HTERT RPE-1 (cell line): Measurements from ENCODE around the gene ANTXR2.
"Not testable (repeated sequence)": the region's sequence is repeated elsewhere in the genome, so short reads cannot be mapped to it uniquely, and the experiment has no call there.

Source experiments
- in situ Hi-C: fragments of 300-500 bp; cut with MboI; formaldehyde crosslinking; loops from 4 replicates; pipeline ENCODE4 v1.14.3; 2020; ENCODE audit warnings: low sequenced_read_pairs

Gene ANTXR2

DNA sequence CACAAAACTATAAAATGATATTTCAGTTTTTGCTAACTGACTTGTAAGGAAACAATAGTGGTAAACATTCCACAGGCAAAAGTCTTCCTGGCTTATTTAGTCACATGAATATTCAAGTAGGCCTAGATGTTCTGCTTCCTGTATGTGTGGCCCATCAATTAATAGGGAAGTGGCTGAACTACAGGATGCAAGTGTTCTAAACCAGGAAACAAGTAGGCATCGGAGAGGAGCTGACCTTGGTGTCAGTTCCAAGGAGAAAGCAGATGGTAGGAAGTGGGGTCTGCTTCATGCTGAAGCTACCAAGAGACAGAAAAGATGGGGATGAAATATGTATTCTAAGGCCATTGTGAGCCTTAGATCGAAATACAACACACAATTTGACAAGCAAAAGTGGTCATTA, 149.7 kb downstream of the ANTXR2 start:
- in situ Hi-C loops, result no loop called here

DNA sequence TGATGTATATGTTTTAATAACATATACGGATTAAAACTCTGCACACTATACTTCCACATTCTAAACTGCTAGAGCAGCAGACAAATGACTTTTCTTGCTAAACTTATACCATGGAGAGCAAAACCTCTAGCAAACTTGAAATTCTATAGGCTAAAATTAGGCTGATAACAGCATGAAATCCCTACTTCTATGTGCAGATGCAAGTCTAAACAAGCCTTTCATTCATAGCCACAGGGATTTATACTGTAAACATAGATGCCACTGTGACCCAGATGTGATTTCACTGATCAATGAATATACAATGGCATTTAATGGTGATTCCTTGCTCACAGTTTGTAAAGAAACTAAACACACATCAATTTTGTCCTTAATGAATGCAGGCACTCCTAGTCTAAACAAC, 151.0 kb downstream of the ANTXR2 start:
- in situ Hi-C loops, result no loop called here

DNA sequence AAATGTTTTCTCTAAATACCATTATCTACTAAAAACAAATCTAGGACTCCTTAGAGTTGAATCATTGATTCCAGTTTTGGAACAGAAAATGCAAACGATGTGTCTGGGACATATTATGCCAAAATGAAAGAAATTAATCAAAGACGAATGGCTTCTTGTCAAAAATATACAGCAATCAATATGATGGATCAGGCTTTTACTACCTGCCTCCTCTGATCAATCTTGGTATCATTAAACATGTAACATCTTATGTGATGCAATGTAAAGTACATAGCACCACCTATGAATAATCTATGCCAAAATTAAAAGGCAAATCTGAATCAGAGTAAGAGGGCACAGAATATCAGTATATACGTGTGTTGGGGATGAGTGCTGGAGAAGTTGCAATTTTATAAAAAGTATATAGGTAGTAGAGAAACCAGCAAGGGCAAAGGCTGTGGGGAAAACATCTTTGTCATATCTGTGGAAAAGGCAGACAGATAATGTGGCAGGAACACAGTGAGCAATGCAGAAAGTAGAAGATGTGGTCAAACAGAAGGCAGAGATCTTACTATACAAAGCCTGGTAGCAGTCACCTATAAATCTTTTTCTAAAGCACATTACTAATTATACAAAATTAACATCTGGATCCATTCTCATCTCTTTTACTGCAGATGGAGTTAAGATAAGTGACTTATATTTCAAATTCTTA, 152.7 kb downstream of the ANTXR2 start:
- in situ Hi-C loops, result no loop called here

GRCh38 chr4:79918292-79918691, 154.7 kb downstream of the ANTXR2 start:
- in situ Hi-C loops, result no loop called here

DNA sequence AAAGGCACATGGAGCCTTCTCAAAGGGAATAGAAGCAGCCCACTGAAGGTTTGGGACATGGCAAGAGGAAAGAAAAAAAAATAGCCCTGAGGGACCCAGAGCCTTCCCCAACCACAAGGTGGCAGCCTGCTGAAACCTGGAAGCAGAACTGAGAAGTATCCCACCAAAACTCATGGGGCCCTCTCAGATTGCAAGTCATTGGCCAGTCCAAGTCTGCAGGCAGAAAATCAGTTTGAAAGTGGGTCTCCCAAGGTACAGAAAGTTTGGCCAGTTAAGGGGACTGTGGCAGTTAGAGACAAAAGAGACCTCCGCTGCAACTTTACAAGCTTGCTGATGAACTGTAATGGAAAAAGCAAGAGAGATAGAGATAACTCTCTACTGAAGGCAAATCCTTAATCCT, 155.8 kb downstream of the ANTXR2 start:
- in situ Hi-C loops, result no loop called here

- in situ Hi-C loops, result no loop called here
These were observed 157.8 kb downstream of the ANTXR2 start for GRCh38 chr4:79915246-79915645.

DNA sequence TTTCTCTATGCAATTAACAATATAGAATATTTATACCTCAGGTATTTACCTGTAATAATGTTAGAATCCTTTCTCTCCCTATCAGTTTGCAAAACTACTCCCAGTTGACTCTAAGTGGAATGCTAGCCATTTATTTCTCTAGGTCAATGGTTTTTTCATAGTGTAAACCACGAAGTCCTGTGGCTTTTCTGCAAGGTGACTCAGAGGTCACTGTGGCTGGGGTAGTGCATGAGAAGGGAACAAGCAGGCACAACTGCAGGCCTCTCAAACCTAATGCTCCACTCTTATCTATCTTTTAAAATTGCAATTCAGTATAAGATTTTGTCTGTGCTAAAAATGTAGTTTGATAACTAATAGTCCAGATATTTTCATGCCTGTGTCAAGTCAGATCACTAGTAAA, 159.4 kb downstream of the ANTXR2 start:
- in situ Hi-C loops, result no loop called here

GRCh38 chr4:79907001-79907400, 166.0 kb downstream of the ANTXR2 start:
- in situ Hi-C loops, result no loop called here

- in situ Hi-C loops, result no loop called here
These were observed 166.7 kb downstream of the ANTXR2 start for GRCh38 chr4:79906303-79906702.

- in situ Hi-C loops, result no loop called here
These were observed 167.8 kb downstream of the ANTXR2 start for GRCh38 chr4:79905212-79905611.

DNA sequence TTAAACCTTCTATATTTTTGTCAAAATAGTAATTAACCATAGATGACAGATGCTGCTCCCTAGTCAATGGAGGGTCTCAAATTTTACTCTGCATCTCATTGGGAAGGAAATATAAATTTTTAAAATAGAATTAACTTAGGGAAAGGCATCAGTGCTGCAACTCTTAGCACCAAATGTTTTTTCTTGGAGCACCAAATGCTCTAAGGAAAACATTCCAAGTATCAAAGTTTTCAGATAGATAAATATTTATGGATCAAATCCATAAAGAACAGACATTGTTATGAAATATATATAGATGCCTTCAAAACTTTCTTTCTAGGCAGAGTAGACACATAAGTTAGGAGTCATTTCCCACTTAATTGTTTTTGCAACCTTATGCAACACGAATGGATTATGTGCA, 168.7 kb downstream of the ANTXR2 start:
- in situ Hi-C loops, result no loop called here

DNA sequence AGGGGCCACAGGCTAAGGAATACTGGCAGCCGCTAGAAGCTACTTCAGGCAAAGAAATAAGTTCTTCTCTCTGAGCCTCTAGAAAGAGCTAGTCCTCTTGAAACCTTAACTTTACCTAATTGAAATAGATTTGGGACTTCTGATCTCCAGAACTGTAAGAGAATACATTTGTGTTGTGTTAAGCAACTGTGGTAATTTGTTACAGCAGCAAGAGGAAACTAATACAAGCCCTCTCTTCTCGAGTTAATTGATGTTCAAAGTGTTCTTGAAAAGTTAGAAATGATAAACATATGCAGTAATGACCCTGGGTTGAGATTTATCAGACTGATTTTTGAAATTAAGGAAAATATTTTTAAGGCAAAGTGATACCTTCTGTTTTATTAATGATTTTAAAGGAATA, 172.8 kb downstream of the ANTXR2 start:
- in situ Hi-C loops, result no loop called here

DNA sequence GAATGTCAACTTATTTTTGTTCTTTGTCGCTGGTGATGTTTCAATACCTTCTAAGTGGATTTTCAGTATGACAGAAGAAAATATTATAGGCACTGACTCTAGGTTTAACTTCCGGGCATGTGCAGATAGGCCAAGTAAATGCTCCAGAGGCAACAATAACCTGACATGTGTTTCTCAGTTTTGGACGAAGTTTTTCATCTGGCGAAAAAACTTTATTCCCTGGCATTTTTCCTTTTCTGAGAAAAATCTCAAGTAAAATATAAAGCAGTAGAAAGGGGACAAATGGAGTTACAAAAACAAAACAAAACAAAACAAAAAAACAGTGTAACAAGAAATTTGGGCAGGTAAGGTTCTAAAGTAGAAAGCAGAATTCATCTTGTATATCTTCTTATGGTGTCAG, 173.5 kb downstream of the ANTXR2 start:
- in situ Hi-C loops, result no loop called here

GRCh38 chr4:79898055-79898454, 175.0 kb downstream of the ANTXR2 start:
- in situ Hi-C loops, result no loop called here

DNA sequence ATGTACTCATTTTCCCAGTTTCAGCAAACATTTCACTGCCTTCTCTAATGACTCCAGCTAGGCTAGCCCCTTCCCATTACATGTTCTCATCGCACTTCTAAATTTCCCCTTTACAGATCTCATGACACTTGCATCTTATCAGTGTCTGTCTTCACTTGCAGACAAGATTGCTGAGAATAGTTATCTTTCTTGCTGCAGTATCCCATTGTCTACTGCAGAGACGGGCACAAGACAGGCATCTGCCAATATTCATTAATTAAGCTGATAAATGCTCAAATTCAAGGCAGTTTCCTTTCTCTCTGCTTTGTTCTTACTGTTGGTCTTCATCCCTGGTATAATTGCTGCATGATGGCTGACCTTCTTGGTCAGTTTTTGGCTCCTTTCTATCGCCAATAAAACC, 175.9 kb downstream of the ANTXR2 start:
- in situ Hi-C loops, result no loop called here

GRCh38 chr4:79893456-79893855, 179.6 kb downstream of the ANTXR2 start:
- in situ Hi-C loops, result no loop called here

DNA sequence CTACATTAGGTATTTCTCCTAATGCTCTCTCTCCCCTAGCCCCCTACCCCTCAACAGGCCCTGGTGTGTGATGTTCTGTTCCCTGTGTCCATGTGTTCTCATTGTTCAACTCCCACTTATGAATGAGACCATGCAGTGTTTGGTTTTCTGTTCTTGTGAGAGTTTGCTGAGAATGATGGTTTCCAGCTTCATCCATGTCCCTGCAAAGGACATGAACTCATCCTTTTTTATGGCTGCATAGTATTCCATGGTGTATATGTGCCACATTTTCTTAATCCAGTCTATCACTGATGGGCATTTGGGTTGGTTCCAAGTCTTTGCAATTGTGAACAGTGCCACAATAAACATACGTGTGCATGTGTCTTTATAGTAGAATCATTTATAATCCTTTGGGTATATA, 184.0 kb downstream of the ANTXR2 start:
- in situ Hi-C loops, result not testable (repeated sequence)

DNA sequence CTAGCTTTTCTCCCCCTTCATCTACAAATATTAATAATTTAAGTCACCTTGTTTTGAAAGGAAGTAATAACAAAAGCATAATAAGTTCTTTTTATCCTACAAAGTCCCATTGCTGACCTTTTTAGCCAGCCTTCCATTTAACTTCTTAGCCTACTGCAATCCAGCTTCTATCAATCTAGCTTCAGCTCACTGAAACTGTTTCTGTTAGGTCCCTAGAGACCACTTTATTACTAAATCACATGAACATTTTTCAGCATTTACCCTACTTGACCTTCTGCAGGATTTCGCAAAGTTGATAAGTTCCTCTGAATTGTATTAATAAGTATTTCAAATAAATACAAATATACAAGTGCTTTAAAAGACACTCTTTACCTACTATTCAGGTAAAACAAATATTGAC, 186.5 kb downstream of the ANTXR2 start:
- in situ Hi-C loops, result no loop called here

DNA sequence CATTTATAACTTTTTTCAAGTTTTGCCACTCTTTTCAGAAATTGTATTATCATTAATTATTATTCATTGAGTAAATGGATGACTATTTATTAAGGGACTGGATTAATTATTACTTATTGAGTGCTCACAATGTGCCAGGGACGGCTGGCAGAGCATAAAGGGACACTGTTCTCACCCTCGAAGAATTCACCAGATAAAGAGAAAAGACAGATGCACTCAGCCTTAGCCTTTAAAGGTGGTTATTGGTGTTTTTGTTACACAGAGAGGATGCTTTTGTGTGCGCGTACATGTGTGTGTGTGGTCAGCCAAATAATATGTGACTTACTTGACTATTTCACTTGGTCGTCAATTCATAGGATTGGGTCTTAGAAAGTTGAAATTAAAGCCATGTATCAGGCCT, 187.0 kb downstream of the ANTXR2 start:
- in situ Hi-C loops, result no loop called here

DNA sequence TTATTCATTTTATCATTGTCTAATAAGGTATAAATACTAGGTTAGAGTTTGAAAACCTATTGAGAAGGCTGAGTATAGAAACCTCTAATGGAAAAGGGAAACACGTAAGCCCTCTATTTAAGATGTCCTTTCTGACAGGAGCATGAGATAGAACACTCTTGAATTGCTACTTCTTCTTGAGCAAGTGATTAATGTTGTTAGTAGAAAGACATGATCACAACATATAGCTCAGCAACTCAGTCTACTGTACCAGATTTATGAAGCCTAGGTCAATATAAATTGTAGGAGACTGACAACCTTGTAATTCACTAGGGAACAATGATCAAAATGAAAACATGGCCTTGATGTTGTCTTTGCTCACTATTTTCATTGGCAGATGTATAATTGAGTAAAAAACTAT, 189.7 kb downstream of the ANTXR2 start:
- in situ Hi-C loops, result no loop called here

DNA sequence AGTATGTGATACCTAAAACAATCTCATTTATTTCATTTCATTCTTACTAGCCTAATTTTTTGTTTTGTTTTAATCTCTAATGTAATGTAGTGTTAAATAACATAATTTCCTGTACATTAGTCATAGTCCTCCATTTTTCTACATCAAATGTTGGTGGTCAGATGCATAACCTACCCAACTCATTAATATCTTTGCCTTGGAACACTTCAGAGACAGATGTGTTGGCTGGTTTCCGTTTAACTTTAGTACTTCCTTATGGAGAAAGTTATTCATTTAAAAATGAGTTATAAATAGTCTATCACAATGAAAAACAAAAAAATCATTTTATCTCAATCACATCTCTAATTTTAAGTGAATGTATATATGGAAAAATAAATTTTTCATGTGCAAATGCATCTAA, 190.2 kb downstream of the ANTXR2 start:
- in situ Hi-C loops, result no loop called here

DNA sequence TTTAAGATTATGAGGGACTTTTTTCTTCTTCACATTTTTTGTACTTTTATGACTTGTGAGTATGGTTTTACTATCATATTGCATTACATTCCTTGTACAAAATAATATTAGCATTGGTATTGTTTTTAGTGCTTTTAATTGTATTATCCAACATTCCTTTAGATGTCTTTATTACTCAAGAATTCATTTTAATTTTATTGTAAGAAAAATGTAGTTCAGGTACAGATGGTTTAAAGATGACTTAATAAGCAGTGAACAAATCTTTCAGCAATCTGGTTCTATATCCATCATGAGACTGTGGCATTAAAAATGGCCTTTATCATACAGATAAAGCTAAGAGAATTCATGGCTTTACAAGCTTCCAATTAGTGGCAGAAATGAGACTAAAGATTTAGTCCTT, 191.6 kb downstream of the ANTXR2 start:
- in situ Hi-C loops, result no loop called here

GRCh38 chr4:79877511-79877910, 195.5 kb downstream of the ANTXR2 start:
- in situ Hi-C loops, result no loop called here
